ENCODE data around the gene ZDHHC11.

- TF ChIP-seq POLR2A (IDR thresholded peaks at IDR 0.05) (no peak), CTCF (IDR thresholded peaks at IDR 0.05) (no peak)
Measured at GRCh38 chr5:765948-766631, 84.7 kb downstream of the ZDHHC11 start.
